Sigmoid colon (tissue), 7 donors: ENCODE results near the gene GAST. TPM values are rescaled to one million over a fixed set of nuclear protein-coding genes. Genes with fewer than 3 reads are reported as not detected.

Source experiments
- DNase-seq: peaks from one replicate; pipeline ENCODE4 v3.0.0-alpha.2; 2019
- H3K27ac ChIP-seq, 4 donors: fragments of 200-600 bp; sonication (generic); one replicate each; pipeline ENCODE4 v1.5.1; 2016 to 2019; ENCODE audit warnings: mild to moderate bottlenecking in 1 of 4
- H3K27me3 ChIP-seq, 3 donors: fragments of 200-600 bp; sonication (generic); one replicate each; pipeline ENCODE4 v1.5.1; 2019; ENCODE audit warnings: mild to moderate bottlenecking in 1 of 3
- H3K36me3 ChIP-seq, 4 donors: fragments of 200-600 bp; sonication (generic); one replicate each; pipeline ENCODE4 v1.5.1; 2016 to 2019
- H3K4me1 ChIP-seq, 4 donors: fragments of 200-600 bp; sonication (generic); one replicate each; pipeline ENCODE4 v1.5.1; 2017 to 2019
- H3K4me3 ChIP-seq, 4 donors: fragments of 200-600 bp; sonication (generic); one replicate each; pipeline ENCODE4 v1.5.1; 2017 to 2019; ENCODE audit warnings: mild to moderate bottlenecking in 2 of 4, moderate library complexity in 1 of 4
- H3K9me3 ChIP-seq, 4 donors: fragments of 200-600 bp in 3 of 4; sonication (generic) in 3 of 4; one replicate each; pipeline versions ENCODE4 v1.5.1 to v1.6.1; 2013 to 2019
- CTCF ChIP-seq, 4 experiments: fragments of 450-650 bp in 3 of 4; fragments of 200-600 bp in 1 of 4; IDR thresholded peaks; one replicate each; pipeline ENCODE4 v1.5.1; 2016 to 2019; ENCODE audit warnings: antibody characterized with exemption in 4 of 4, mild to moderate bottlenecking in 3 of 4, moderate library complexity in 2 of 4
- EP300 ChIP-seq, 4 donors: sonication (generic); formaldehyde crosslinking; IDR thresholded peaks; one replicate each; pipeline ENCODE4 v1.6.1; 2017; ENCODE audit warnings: antibody characterized with exemption in 4 of 4
- POLR2A ChIP-seq, 2 donors: fragments of 450-650 bp; IDR thresholded peaks; one replicate each; pipeline ENCODE4 v1.6.1; 2016; ENCODE audit warnings: antibody characterized with exemption in 2 of 2, mild to moderate bottlenecking in 2 of 2, moderate library complexity in 2 of 2
- POLR2AphosphoS5 ChIP-seq, 4 donors: sonication (generic); formaldehyde crosslinking; IDR thresholded peaks; one replicate each; pipeline ENCODE4 v1.6.1; 2017; ENCODE audit warnings: antibody characterized with exemption in 4 of 4
- WGBS, 2 donors: extraction: QIAGEN DNeasy Blood & Tissue Kit; methylation state at CpG; one replicate each; pipeline ENCODE4 v1.1.7; 2013; 5-methylcytosine and 5-hydroxymethylcytosine counted together
- intact Hi-C: fragments of 100-400 bp; cut with DNase I; formaldehyde crosslinking; loops from one replicate; pipeline ENCODE4 v1.15.1; 2023
- polyA plus RNA-seq, 3 donors: library from polyadenylated mRNA; stranded (reverse); fragments of 200-250 nt; gene quantifications; one replicate each; pipeline ENCODE4 v1.2.3, GENCODE V29; 2013
- total RNA-seq, 4 donors: library from RNA; depleted of rRNA; stranded (reverse); fragments of >200 nt; gene quantifications; one replicate each; pipeline ENCODE4 v1.1.0, GENCODE V29; 2016
- donor health status: healthy with polysubstance abuse.
- donor health status: Bipolar disorder and iron deficiency.
- donor health status: healthy.

GAST gene
- total and polyA plus RNA-seq, 7 donors, result not detected

GRCh38 chr17:41751288-41751687 lies 39.2 kb downstream of the GAST start:
- DNase-seq, result no peak
- intact Hi-C loops, result no loop called here
- no peaks in the 10 kb centered on the region for H3K27me3 ChIP-seq
- H3K36me3 ChIP-seq, result peaks cover 0 to 8% (median 0%) of the 10 kb centered on the region in 4 donors
- H3K9me3 ChIP-seq, result no peaks in the 10 kb centered on the region
- no peak overlapping the region for H3K27ac ChIP-seq
- H3K4me3 ChIP-seq, result no peak overlapping the region
- WGBS, 2 donors, result 73 to 77% methylated on average over 3 of the region's 3 CpGs
- no peak for TF ChIP-seq POLR2AphosphoS5 (IDR thresholded peaks at IDR 0.05)
- TF ChIP-seq CTCF (IDR thresholded peaks at IDR 0.05), result no peak
- no peak for TF ChIP-seq EP300 (IDR thresholded peaks at IDR 0.05)
- TF ChIP-seq POLR2A (IDR thresholded peaks at IDR 0.05), result no peak
- no peaks in the 10 kb centered on the region for H3K4me1 ChIP-seq

DNA sequence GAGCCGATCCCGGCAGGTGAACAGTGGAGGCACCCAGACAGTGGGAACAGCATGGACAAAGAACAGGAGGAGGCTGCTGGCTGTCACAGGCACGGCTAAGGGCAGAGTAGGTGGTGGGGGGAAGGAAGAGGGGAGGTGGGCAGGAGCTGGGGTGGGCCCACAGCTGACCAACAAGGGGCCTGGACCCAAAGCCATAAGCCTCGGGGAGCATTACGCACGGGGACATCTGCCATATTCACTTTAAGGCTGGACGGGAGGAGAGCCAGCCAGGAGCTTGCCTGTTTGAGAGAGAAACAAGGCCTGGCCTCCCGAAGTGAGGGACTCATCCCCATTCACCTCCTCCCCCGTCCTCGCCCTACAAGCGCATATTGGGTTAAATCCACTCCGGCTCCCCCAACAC lies 41.9 kb downstream of the GAST start:
- WGBS, 2 donors, result 76 to 83% methylated on average over 12 of the region's 12 CpGs
- no peak for TF ChIP-seq POLR2AphosphoS5 (IDR thresholded peaks at IDR 0.05)
- TF ChIP-seq CTCF (IDR thresholded peaks at IDR 0.05), result no peak
- no peak for TF ChIP-seq POLR2A (IDR thresholded peaks at IDR 0.05)
- TF ChIP-seq EP300 (IDR thresholded peaks at IDR 0.05), result no peak
- intact Hi-C loops, result no loop called here

GRCh38 chr17:41758601-41759000 lies 46.5 kb downstream of the GAST start:
- H3K27me3 ChIP-seq, result no peaks in the 10 kb centered on the region
- no peaks in the 10 kb centered on the region for H3K4me1 ChIP-seq
- no peak overlapping the region for H3K27ac ChIP-seq
- H3K9me3 ChIP-seq, result no peaks in the 10 kb centered on the region
- WGBS, 2 donors, result 86 to 91% methylated on average over 9 of the region's 9 CpGs
- TF ChIP-seq EP300 (IDR thresholded peaks at IDR 0.05) (no peak), POLR2A (IDR thresholded peaks at IDR 0.05) (no peak), POLR2AphosphoS5 (IDR thresholded peaks at IDR 0.05) (no peak), CTCF (IDR thresholded peaks at IDR 0.05) (no peak)
- intact Hi-C loops, result no loop called here
- H3K36me3 ChIP-seq, result peaks cover 0 to 58% (median 9%) of the 10 kb centered on the region in 4 donors
- H3K4me3 ChIP-seq, result no peak overlapping the region
- no peak for DNase-seq

More for the DNA sequence above, 41.9 kb downstream of the GAST start:
- Histone ChIP-seq H3K27ac (no peak overlapping the region), H3K9me3 (no peaks in the 10 kb centered on the region), H3K27me3 (no peaks in the 10 kb centered on the region), H3K4me1 (no peaks in the 10 kb centered on the region), H3K4me3 (no peak overlapping the region), H3K36me3 (peaks cover 0 to 34% (median 3%) of the 10 kb centered on the region in 4 donors)
- DNase-seq, result no peak

DNA sequence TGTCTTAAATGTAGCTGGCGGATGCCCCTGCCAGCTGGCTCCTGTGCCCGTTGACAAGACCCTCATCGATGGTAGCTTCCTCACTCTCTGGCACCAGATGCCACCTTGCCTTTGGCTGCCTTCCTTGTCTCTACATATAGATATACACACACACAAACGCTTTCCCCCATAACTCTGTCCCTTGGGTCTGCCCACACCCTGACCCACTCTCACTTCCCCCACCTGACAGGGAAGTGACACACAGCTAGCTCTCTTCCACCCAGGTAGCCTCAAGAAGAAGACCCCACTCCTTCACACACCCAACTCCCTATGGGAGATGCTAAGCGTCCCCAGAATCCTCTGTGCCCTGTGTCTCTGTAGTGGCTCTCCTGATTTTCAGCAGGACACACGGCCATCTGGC lies 48.7 kb downstream of the GAST start:
- no peak overlapping the region for H3K4me3 ChIP-seq
- no peak for TF ChIP-seq EP300 (IDR thresholded peaks at IDR 0.05)
- TF ChIP-seq POLR2AphosphoS5 (IDR thresholded peaks at IDR 0.05), result no peak
- TF ChIP-seq POLR2A (IDR thresholded peaks at IDR 0.05), result no peak
- TF ChIP-seq CTCF (IDR thresholded peaks at IDR 0.05), result no peak
- peaks cover 0 to 72% (median 13%) of the 10 kb centered on the region in 4 donors for H3K36me3 ChIP-seq
- intact Hi-C loops, result no loop called here
- H3K27ac ChIP-seq, result no peak overlapping the region
- H3K4me1 ChIP-seq, result no peaks in the 10 kb centered on the region
- WGBS, 2 donors, result 82 to 92% methylated on average over 6 of the region's 6 CpGs
- no peak for DNase-seq
- no peaks in the 10 kb centered on the region for H3K27me3 ChIP-seq
- H3K9me3 ChIP-seq, result no peaks in the 10 kb centered on the region

- H3K36me3 ChIP-seq, result peaks cover 0 to 68% (median 13%) of the 10 kb centered on the region in 4 donors
- H3K4me1 ChIP-seq, result no peaks in the 10 kb centered on the region
- H3K9me3 ChIP-seq, result no peaks in the 10 kb centered on the region
- intact Hi-C loops, result no loop called here
- TF ChIP-seq CTCF (IDR thresholded peaks at IDR 0.05), result no peak
- no peak for TF ChIP-seq POLR2AphosphoS5 (IDR thresholded peaks at IDR 0.05)
- TF ChIP-seq EP300 (IDR thresholded peaks at IDR 0.05), result no peak
- no peak for TF ChIP-seq POLR2A (IDR thresholded peaks at IDR 0.05)
- DNase-seq, result no peak
- 93 to 95% methylated on average over 6 of the region's 6 CpGs for WGBS, 2 donors
- no peak overlapping the region for H3K27ac ChIP-seq
- H3K4me3 ChIP-seq, result no peak overlapping the region
- no peaks in the 10 kb centered on the region for H3K27me3 ChIP-seq
Measured at GRCh38 chr17:41762391-41762790, 50.3 kb downstream of the GAST start.
